ENCODE data around the gene LRRD1. TPM values are rescaled to one million over a fixed set of nuclear protein-coding genes. Genes with fewer than 3 reads are reported as not detected.

Gene LRRD1
- total RNA-seq, 1 experiment from 2014 or later = not detected

DNA sequence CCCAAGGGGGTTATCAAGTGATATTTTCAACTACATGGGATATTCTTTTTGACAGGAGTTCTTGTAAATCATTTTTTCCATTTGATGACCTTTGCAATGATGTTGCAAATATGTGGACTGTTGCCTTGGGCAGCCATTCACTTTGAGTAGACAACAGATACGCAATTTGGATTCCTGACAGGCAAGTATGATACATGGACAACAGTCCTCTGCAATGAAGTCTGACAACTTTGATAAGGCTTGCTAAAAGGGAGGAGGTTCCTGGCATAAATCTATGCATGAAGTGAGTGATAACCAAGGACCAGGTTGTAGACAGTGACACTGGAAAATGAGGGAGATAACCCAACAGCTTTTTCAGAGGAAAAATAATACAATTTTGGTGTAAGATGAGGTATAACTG is 17.7 kb downstream of the LRRD1 start:
- POLR2A ChIA-PET = interaction anchor here (1.2 kb wide), 1 partner anchor 26 kb away, joined by 4 read pairs; no protein-coding TSS in a partner anchor
- Mint-ChIP-seq H3K9me3 (ENCODE audit: unreplicated experiment) (no peaks in the 10 kb centered on the region), H3K27me3 (ENCODE audit: insufficient read depth, unreplicated experiment) (peaks cover 16% of the 10 kb centered on the region), H3K27ac (ENCODE audit: low read depth, unreplicated experiment) (no peak overlapping the region), H3K36me3 (ENCODE audit: insufficient read depth, unreplicated experiment) (no peaks in the 10 kb centered on the region), H3K4me3 (ENCODE audit: unreplicated experiment) (no peak overlapping the region), H3K4me1 (ENCODE audit: insufficient read depth, unreplicated experiment) (peaks cover 13% of the 10 kb centered on the region)
- TF ChIP-seq, protein P1, sequence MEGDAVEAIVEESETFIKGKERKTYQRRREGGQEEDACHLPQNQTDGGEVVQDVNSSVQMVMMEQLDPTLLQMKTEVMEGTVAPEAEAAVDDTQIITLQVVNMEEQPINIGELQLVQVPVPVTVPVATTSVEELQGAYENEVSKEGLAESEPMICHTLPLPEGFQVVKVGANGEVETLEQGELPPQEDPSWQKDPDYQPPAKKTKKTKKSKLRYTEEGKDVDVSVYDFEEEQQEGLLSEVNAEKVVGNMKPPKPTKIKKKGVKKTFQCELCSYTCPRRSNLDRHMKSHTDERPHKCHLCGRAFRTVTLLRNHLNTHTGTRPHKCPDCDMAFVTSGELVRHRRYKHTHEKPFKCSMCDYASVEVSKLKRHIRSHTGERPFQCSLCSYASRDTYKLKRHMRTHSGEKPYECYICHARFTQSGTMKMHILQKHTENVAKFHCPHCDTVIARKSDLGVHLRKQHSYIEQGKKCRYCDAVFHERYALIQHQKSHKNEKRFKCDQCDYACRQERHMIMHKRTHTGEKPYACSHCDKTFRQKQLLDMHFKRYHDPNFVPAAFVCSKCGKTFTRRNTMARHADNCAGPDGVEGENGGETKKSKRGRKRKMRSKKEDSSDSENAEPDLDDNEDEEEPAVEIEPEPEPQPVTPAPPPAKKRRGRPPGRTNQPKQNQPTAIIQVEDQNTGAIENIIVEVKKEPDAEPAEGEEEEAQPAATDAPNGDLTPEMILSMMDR (IDR thresholded peaks at IDR 0.05; ENCODE audit: unreplicated experiment) = no peak
- CTCF ChIA-PET = no interaction called here
- DNase-seq (ENCODE audit: unreplicated experiment) = no peak
- BruUV-seq (replicated peaks) = no TSS peak
- intact Hi-C loops (cut with micrococcal nuclease) = no loop called here

DNA sequence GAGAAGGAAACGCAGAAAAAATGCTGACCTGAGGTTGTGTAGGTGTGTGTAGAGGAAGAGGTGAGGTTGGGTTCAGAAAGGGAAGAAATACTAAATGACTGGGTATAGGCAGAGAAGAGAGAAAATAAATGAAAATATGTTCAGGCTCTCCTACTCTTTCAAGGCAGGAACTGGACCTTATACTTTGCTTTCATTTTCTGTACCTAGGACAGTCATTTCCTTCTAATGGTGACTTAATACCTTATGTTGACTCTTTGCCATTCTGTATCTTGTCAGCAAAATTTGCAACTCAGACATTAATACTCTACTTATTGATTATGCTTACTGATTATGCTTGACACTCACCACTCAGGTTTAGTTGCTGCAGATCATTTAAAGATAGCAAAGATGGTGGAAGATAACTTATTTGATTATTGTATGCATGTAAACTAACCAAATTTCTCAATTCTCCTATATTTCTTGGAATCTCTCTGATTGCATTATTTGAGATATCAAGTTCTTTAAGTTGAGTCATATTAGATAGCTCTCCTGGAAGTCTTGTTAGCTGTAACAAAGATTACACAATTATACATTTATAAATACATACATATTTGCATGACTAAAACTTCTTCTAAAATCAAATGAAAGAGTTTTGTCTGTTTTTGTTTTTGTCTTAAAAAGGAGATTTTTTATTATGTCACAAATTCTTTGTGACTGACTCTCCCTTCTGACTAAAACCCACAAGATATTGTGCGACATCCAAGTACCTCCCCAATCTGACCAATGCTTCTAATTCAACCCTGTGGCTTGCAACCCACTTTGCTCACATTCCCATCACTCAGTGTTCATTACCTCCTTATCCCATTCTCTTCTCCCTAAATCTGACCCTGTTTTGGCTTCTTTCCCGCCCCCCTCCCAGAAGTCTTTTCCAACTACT is 20.0 kb downstream of the LRRD1 start:
- H3K27ac Mint-ChIP-seq (ENCODE audit: low read depth, unreplicated experiment) = no peak overlapping the region

DNA sequence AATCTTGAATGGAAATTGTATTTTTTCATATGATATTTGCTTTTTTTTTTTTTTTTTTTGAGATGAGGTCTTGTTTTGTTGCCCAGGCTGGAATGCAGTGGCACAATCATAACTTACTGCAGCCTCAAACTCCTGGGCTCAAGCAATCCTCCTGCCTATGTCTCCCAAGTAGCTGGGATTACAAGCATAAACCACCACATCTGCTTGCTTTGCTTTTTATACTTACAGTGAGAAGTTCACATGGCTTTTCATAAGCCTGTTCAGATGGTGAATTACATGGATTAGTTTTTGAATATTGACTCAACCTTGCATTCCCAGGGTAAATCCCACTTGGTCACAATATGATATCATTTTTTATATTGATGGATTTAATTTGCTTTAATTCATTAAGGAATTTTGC is 22.0 kb downstream of the LRRD1 start:
- H3K27me3 Mint-ChIP-seq (ENCODE audit: insufficient read depth, unreplicated experiment) = peaks cover 13% of the 10 kb centered on the region
- peaks cover 13% of the 10 kb centered on the region for H3K4me1 Mint-ChIP-seq (ENCODE audit: insufficient read depth, unreplicated experiment)
- no peak for DNase-seq (ENCODE audit: unreplicated experiment)
- BruUV-seq (replicated peaks) = no TSS peak
- no peak overlapping the region for H3K4me3 Mint-ChIP-seq (ENCODE audit: unreplicated experiment)
- H3K27ac Mint-ChIP-seq (ENCODE audit: low read depth, unreplicated experiment) = no peak overlapping the region
- ChIA-PET POLR2A (interaction anchor here (0.7 to 1.3 kb wide), 2 partner anchors 10 to 50 kb away, joined by 3 to 4 read pairs; no protein-coding TSS in a partner anchor), CTCF (interaction anchor here (0.6 to 1.4 kb wide), 2 partner anchors 17 to 196 kb away, joined by 3 read pairs; no protein-coding TSS in a partner anchor)
- no peaks in the 10 kb centered on the region for H3K36me3 Mint-ChIP-seq (ENCODE audit: insufficient read depth, unreplicated experiment)
- intact Hi-C loops (cut with micrococcal nuclease) = no loop called here
- TF ChIP-seq, protein P1 (IDR thresholded peaks at IDR 0.05; ENCODE audit: unreplicated experiment) = no peak
- no peaks in the 10 kb centered on the region for H3K9me3 Mint-ChIP-seq (ENCODE audit: unreplicated experiment)

More for the DNA sequence above, 20.0 kb downstream of the LRRD1 start:
- no peak overlapping the region for H3K4me3 Mint-ChIP-seq (ENCODE audit: unreplicated experiment)
- no peaks in the 10 kb centered on the region for H3K9me3 Mint-ChIP-seq (ENCODE audit: unreplicated experiment)
- TF ChIP-seq, protein P1 (IDR thresholded peaks at IDR 0.05; ENCODE audit: unreplicated experiment) = no peak
- peaks cover 16% of the 10 kb centered on the region for H3K27me3 Mint-ChIP-seq (ENCODE audit: insufficient read depth, unreplicated experiment)
- intact Hi-C loops (cut with micrococcal nuclease) = no loop called here
- peaks cover 13% of the 10 kb centered on the region for H3K4me1 Mint-ChIP-seq (ENCODE audit: insufficient read depth, unreplicated experiment)
- ChIA-PET POLR2A (no interaction called here), CTCF (interaction anchor here (1.3 kb wide), 1 partner anchor 15 kb away, joined by 3 read pairs; no protein-coding TSS in a partner anchor)
- peak; percentile 51 for DNase-seq (ENCODE audit: unreplicated experiment)
- BruUV-seq (replicated peaks) = no TSS peak
- H3K36me3 Mint-ChIP-seq (ENCODE audit: insufficient read depth, unreplicated experiment) = no peaks in the 10 kb centered on the region

DNA sequence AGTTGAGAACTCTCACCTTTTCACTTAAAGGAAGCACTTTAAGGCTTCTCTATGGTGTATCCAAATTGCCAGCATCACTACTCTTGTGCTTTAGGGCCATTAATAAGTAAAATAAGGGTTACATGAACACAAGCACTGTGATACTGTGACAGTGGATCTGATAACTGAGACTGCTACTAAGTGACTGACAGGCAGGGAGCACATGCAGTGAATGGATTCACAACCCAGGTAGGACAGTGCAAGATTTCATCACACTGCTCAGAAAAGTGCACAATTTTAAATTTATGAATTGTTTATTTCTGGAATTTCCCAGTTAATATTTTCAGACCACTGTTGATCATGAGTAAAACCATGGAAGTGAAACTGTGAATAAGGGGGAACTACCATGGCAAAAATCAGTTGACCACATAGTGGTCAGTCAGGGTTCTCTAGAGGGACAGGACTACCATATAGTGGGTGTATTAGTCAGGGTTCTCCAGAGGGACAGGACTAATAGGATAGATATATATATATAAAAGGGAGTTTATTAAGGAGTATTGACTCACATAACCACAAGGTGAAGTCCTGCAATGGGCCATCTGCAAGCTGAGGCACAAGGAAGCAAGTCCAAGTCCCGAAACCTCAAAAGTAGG is 23.7 kb downstream of the LRRD1 start:
- intact Hi-C loops (cut with micrococcal nuclease) = no loop called here
- TF ChIP-seq, protein P1 (IDR thresholded peaks at IDR 0.05; ENCODE audit: unreplicated experiment) = no peak
- BruUV-seq (replicated peaks) = no TSS peak
- H3K27me3 Mint-ChIP-seq (ENCODE audit: insufficient read depth, unreplicated experiment) = no peaks in the 10 kb centered on the region
- H3K9me3 Mint-ChIP-seq (ENCODE audit: unreplicated experiment) = no peaks in the 10 kb centered on the region
- H3K4me3 Mint-ChIP-seq (ENCODE audit: unreplicated experiment) = no peak overlapping the region
- POLR2A ChIA-PET = no interaction called here
- CTCF ChIA-PET = no interaction called here
- no peak for DNase-seq (ENCODE audit: unreplicated experiment)
- H3K4me1 Mint-ChIP-seq (ENCODE audit: insufficient read depth, unreplicated experiment) = peaks cover 13% of the 10 kb centered on the region
- no peaks in the 10 kb centered on the region for H3K36me3 Mint-ChIP-seq (ENCODE audit: insufficient read depth, unreplicated experiment)
- H3K27ac Mint-ChIP-seq (ENCODE audit: low read depth, unreplicated experiment) = no peak overlapping the region

All from MCF 10A (cell line).